Glutamatergic neuron (in vitro differentiated cells): ENCODE measurements around the gene ABR. TPM values are rescaled to one million over a fixed set of nuclear protein-coding genes. Genes with fewer than 3 reads are reported as not detected.

Experiments
- DNase-seq: peaks from one replicate; pipeline ENCODE4 v3.0.0; 2022
- H3K27ac Mint-ChIP-seq: one replicate; pipeline ENCODE4 v1.8.0; 2020; ENCODE audit warnings: mild to moderate bottlenecking, mixed read lengths, inconsistent platforms; ENCODE audit not compliant: unreplicated experiment
- H3K27me3 Mint-ChIP-seq: one replicate; pipeline ENCODE4 v1.8.0; 2020; ENCODE audit warnings: mild to moderate bottlenecking, moderate library complexity, mixed read lengths, inconsistent platforms; ENCODE audit not compliant: unreplicated experiment
- H3K36me3 Mint-ChIP-seq: one replicate; pipeline ENCODE4 v1.8.0; 2020; ENCODE audit warnings: mild to moderate bottlenecking, mixed read lengths, inconsistent platforms; ENCODE audit not compliant: unreplicated experiment
- H3K4me1 Mint-ChIP-seq: one replicate; pipeline ENCODE4 v1.8.0; 2020; ENCODE audit warnings: mild to moderate bottlenecking, low read depth, mixed read lengths, inconsistent platforms; ENCODE audit not compliant: unreplicated experiment
- H3K4me3 Mint-ChIP-seq: one replicate; pipeline ENCODE4 v1.8.0; 2020; ENCODE audit warnings: mild to moderate bottlenecking, mixed read lengths, inconsistent platforms; ENCODE audit not compliant: unreplicated experiment
- H3K9me3 Mint-ChIP-seq: one replicate; pipeline ENCODE4 v1.8.0; 2020; ENCODE audit warnings: mild to moderate bottlenecking, moderate library complexity, mixed read lengths, inconsistent platforms; ENCODE audit not compliant: unreplicated experiment
- total RNA-seq: library from RNA; stranded (reverse); fragmentation: NEBNext Ultra II Directional; extraction: Animal tissue kit (Norgen Biotek cat#: 25700); gene quantifications from one replicate; pipeline ENCODE4 v1.2.1, GENCODE V29; 2021; ENCODE audit not compliant: unreplicated experiment
- TF ChIP-seq, protein P1 (sequence below): fragments of 200-600 bp; sonication (generic); IDR thresholded peaks from one replicate; pipeline ENCODE4 v1.5.0; 2021; ENCODE audit not compliant: partially characterized antibody, unreplicated experiment

The ABR gene
- total RNA-seq, 1 donor from 2014 or later: 219 TPM

DNA sequence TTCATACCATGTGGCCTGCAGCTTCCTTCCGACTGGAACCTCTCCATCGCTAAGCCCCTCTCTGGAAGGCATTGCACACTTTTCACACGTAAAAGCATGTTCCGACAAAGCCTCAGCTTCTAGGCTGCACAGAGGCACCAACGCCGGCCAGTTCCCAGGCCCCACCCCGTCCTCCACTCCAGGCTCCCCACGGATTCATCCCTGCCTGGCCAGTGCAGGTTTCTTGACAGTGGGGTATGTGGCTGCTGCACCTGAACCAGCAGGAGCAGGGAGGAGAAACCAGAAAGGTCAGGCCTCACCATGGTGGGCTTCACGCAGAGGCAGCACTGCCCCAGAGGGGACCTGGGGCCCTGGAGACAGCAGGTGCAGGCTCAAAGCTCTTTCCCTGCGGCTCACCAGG, 168.6 kb downstream of the ABR start:
- Mint-ChIP-seq H3K4me3 (no peak overlapping the region), H3K27me3 (peaks cover 7% of the 10 kb centered on the region), H3K36me3 (no peaks in the 10 kb centered on the region), H3K4me1 (peaks cover 1% of the 10 kb centered on the region), H3K9me3 (peaks cover 7% of the 10 kb centered on the region), H3K27ac (no peak overlapping the region)
- DNase-seq: no peak
- TF ChIP-seq, protein P1, sequence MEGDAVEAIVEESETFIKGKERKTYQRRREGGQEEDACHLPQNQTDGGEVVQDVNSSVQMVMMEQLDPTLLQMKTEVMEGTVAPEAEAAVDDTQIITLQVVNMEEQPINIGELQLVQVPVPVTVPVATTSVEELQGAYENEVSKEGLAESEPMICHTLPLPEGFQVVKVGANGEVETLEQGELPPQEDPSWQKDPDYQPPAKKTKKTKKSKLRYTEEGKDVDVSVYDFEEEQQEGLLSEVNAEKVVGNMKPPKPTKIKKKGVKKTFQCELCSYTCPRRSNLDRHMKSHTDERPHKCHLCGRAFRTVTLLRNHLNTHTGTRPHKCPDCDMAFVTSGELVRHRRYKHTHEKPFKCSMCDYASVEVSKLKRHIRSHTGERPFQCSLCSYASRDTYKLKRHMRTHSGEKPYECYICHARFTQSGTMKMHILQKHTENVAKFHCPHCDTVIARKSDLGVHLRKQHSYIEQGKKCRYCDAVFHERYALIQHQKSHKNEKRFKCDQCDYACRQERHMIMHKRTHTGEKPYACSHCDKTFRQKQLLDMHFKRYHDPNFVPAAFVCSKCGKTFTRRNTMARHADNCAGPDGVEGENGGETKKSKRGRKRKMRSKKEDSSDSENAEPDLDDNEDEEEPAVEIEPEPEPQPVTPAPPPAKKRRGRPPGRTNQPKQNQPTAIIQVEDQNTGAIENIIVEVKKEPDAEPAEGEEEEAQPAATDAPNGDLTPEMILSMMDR: no peak

DNA sequence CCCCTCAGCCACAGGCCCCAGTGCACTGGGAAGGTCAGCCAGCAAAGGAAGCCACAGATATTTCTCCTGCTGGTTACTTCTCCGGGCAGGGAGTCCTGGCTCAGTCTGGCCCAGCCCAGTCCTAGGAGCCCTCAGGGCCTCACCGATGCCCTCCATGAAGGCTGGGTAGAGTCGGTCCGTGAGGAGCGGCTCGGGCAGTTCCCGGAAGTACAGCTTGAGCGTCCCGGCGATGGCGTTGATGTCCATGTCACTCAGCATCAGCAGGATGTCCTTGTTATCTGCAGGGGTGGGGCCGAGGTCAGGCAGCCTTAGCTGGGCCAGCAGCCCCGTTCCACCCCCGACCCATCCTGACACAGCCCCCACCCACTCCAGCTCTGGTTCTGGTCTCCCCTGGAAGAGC, 169.2 kb downstream of the ABR start:
- Mint-ChIP-seq H3K27ac (no peak overlapping the region), H3K36me3 (no peaks in the 10 kb centered on the region), H3K4me3 (no peak overlapping the region), H3K4me1 (peaks cover 1% of the 10 kb centered on the region), H3K9me3 (peaks cover 9% of the 10 kb centered on the region), H3K27me3 (peaks cover 7% of the 10 kb centered on the region)
- DNase-seq: no peak
- TF ChIP-seq, protein P1: no peak

DNA sequence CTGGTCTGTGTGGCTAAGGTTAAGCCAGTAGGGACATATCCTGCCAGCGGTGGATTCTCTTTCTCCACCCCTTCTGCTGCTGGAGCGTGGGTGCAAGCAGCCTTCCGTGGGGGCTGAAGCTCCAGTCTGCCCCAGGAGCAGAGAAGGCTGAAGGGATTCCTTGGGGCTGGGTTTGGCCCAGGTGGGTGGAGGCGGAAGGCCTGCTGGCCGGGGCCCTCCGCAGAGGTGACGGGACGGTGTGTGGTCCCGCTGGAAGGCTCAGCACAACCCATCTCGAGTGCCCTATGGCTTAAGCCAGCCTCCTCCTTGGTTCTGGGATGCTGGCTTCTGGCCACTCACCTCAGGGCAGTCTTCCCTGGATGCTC, 169.7 kb downstream of the ABR start:
- DNase-seq: no peak
- peaks cover 12% of the 10 kb centered on the region for H3K9me3 Mint-ChIP-seq
- TF ChIP-seq, protein P1: no peak
- peaks cover 1% of the 10 kb centered on the region for H3K4me1 Mint-ChIP-seq
- H3K4me3 Mint-ChIP-seq: no peak overlapping the region
- no peak overlapping the region for H3K27ac Mint-ChIP-seq
- no peaks in the 10 kb centered on the region for H3K36me3 Mint-ChIP-seq
- peaks cover 10% of the 10 kb centered on the region for H3K27me3 Mint-ChIP-seq

DNA sequence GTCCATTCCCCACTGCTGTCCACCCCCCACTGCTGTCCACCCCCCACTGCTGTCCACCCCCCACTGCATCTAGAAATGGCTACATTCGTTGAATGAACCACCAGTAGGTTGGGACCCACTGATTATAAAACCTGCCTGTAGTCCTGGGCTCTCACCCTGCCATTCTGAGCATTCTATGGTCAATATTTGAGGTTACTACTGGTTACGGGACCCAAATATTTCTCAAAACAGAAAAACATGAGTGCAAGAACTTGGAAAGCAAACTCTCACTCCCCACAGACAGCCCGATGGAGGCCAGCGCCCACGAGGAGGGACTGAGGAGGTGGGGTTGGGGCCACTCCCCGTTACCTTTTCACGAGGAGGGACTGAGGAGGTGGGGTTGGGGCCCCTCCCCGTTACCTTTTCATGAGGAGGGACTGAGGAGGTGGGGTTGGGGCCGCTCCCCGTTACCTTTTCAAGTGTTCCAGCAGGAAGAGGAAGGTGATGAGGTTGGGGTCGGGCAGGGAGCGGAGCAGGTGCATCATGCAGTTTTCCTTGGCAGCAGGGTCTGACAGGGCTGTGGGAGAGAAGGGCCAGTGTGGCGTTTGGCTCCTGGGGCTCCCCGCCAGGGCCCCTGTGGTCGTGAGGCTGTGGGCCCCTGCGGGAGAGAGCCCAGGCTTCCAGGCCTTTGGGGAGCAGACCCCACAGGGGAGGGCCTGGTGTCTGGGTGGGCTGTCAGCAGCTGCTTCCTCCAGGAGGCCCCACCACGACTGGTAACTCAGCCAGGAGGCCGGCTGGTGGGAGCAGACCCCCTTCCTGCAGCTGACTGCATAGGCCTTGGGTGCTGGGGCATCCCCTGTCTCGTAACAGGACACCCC, 170.3 kb downstream of the ABR start:
- H3K27me3 Mint-ChIP-seq: peaks cover 12% of the 10 kb centered on the region
- H3K27ac Mint-ChIP-seq: no peak overlapping the region
- peaks cover 15% of the 10 kb centered on the region for H3K9me3 Mint-ChIP-seq
- no peak for DNase-seq
- no peak overlapping the region for H3K4me3 Mint-ChIP-seq
- H3K36me3 Mint-ChIP-seq: no peaks in the 10 kb centered on the region
- peaks cover 1% of the 10 kb centered on the region for H3K4me1 Mint-ChIP-seq
- TF ChIP-seq, protein P1: no peak

DNA sequence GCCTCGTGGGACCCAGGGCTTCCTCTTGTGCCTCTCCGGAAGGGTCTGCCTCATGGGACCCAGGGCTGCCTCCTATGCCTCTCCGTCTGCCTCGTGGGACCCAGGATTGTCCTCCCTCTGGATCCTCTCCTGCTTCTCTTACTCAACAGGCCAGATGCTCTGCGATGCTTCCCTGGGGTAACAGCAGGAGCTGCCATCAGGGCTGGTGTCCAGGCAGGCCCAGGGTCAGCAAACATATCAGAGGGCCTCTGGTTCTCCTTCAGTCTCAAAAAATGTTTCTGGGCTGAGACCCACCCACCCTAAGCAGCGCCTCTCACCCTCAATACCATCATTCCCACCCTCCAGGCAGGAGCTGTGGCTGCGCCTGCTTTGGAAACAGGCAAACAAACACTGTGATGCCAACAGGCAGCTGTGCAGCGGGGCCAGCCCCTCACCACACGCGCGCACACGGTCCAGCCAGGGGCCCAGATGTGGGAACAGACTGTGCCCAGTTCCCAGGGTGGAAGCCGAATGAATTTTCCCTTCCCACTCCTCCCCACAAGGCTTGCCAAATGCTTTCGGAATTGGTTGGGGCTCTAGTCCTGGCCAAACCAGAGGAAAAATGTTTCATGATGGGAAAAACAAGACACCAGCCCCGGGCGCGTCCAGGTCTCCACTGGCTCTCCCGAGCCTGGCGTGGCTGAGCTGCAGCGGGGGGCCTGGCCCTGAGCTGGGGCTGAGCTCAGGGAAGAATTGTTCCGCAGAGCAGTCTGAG, 171.6 kb downstream of the ABR start:
- Mint-ChIP-seq H3K9me3 (peaks cover 14% of the 10 kb centered on the region), H3K27me3 (peaks cover 12% of the 10 kb centered on the region), H3K36me3 (no peaks in the 10 kb centered on the region), H3K4me1 (peaks cover 4% of the 10 kb centered on the region), H3K4me3 (no peak overlapping the region), H3K27ac (no peak overlapping the region)
- TF ChIP-seq, protein P1: no peak
- no peak for DNase-seq
